ENCODE results near the gene SNRPB2. TPM values are rescaled to one million over a fixed set of nuclear protein-coding genes. Genes with fewer than 3 reads are reported as not detected.

SNRPB2 gene
- total RNA-seq, 1 donor from 2014 or later = 94.7 TPM

- H3K36me3 Mint-ChIP-seq (ENCODE audit: low read depth) = no peaks in the 10 kb centered on the region
- H3K4me3 Mint-ChIP-seq = no peak overlapping the region
- H3K4me1 Mint-ChIP-seq = peaks cover 9% of the 10 kb centered on the region
- H3K27ac Mint-ChIP-seq (ENCODE audit: unreplicated experiment) = no peak overlapping the region
- DNase-seq (ENCODE audit: low read depth, low spot score) = no peak
- no peak for TF ChIP-seq CTCF (conservative IDR thresholded peaks at IDR 0.05)
- peaks cover 3% of the 10 kb centered on the region for H3K27me3 Mint-ChIP-seq (ENCODE audit: low read depth)
- H3K9me3 Mint-ChIP-seq = peaks cover 2% of the 10 kb centered on the region
Observed at GRCh38 chr20:16764560-16764959, 34.7 kb downstream of the SNRPB2 start.

GRCh38 chr20:16771213-16771612 lies 41.4 kb downstream of the SNRPB2 start:
- Mint-ChIP-seq H3K4me3 (no peak overlapping the region), H3K27ac (ENCODE audit: unreplicated experiment) (no peak overlapping the region), H3K4me1 (no peaks in the 10 kb centered on the region), H3K27me3 (ENCODE audit: low read depth) (peaks cover 6% of the 10 kb centered on the region), H3K9me3 (peaks cover 5% of the 10 kb centered on the region), H3K36me3 (ENCODE audit: low read depth) (no peaks in the 10 kb centered on the region)
- no peak for TF ChIP-seq CTCF (conservative IDR thresholded peaks at IDR 0.05)
- no peak for DNase-seq (ENCODE audit: low read depth, low spot score)

- no peak overlapping the region for H3K4me3 Mint-ChIP-seq
- H3K36me3 Mint-ChIP-seq (ENCODE audit: low read depth) = peaks cover 3% of the 10 kb centered on the region
- H3K9me3 Mint-ChIP-seq = peaks cover 4% of the 10 kb centered on the region
- no peak overlapping the region for H3K27ac Mint-ChIP-seq (ENCODE audit: unreplicated experiment)
- no peaks in the 10 kb centered on the region for H3K4me1 Mint-ChIP-seq
- H3K27me3 Mint-ChIP-seq (ENCODE audit: low read depth) = peaks cover 13% of the 10 kb centered on the region
- no peak for TF ChIP-seq CTCF (conservative IDR thresholded peaks at IDR 0.05)
- DNase-seq (ENCODE audit: low read depth, low spot score) = no peak
Observed at GRCh38 chr20:16775961-16776360, 46.1 kb downstream of the SNRPB2 start.

GRCh38 chr20:16777126-16777525 lies 47.3 kb downstream of the SNRPB2 start:
- H3K27ac Mint-ChIP-seq (ENCODE audit: unreplicated experiment) = no peak overlapping the region
- no peak overlapping the region for H3K4me3 Mint-ChIP-seq
- DNase-seq (ENCODE audit: low read depth, low spot score) = no peak
- no peak for TF ChIP-seq CTCF (conservative IDR thresholded peaks at IDR 0.05)
- H3K9me3 Mint-ChIP-seq = peaks cover 9% of the 10 kb centered on the region
- H3K4me1 Mint-ChIP-seq = no peaks in the 10 kb centered on the region
- H3K27me3 Mint-ChIP-seq (ENCODE audit: low read depth) = peaks cover 13% of the 10 kb centered on the region
- peaks cover 3% of the 10 kb centered on the region for H3K36me3 Mint-ChIP-seq (ENCODE audit: low read depth)

GRCh38 chr20:16778159-16778558 lies 48.3 kb downstream of the SNRPB2 start:
- DNase-seq (ENCODE audit: low read depth, low spot score) = no peak
- peaks cover 3% of the 10 kb centered on the region for H3K36me3 Mint-ChIP-seq (ENCODE audit: low read depth)
- TF ChIP-seq CTCF (conservative IDR thresholded peaks at IDR 0.05) = no peak
- no peak overlapping the region for H3K27ac Mint-ChIP-seq (ENCODE audit: unreplicated experiment)
- H3K9me3 Mint-ChIP-seq = peaks cover 17% of the 10 kb centered on the region
- no peak overlapping the region for H3K4me3 Mint-ChIP-seq
- H3K27me3 Mint-ChIP-seq (ENCODE audit: low read depth) = peaks cover 18% of the 10 kb centered on the region
- no peaks in the 10 kb centered on the region for H3K4me1 Mint-ChIP-seq

GRCh38 chr20:16781496-16781895 lies 51.7 kb downstream of the SNRPB2 start:
- Mint-ChIP-seq H3K9me3 (peaks cover 14% of the 10 kb centered on the region), H3K27ac (ENCODE audit: unreplicated experiment) (no peak overlapping the region), H3K4me3 (no peak overlapping the region), H3K27me3 (ENCODE audit: low read depth) (peaks cover 15% of the 10 kb centered on the region), H3K4me1 (no peaks in the 10 kb centered on the region), H3K36me3 (ENCODE audit: low read depth) (peaks cover 3% of the 10 kb centered on the region)
- no peak for TF ChIP-seq CTCF (conservative IDR thresholded peaks at IDR 0.05)
- no peak for DNase-seq (ENCODE audit: low read depth, low spot score)

Data from neural crest cell (in vitro differentiated cells).